Measurements from ENCODE around the gene SS18L1. TPM values are rescaled to one million over a fixed set of nuclear protein-coding genes. Genes with fewer than 3 reads are reported as not detected.

Gene SS18L1
- total RNA-seq, 1 experiment from 2014 or later = 5.8 TPM

DNA sequence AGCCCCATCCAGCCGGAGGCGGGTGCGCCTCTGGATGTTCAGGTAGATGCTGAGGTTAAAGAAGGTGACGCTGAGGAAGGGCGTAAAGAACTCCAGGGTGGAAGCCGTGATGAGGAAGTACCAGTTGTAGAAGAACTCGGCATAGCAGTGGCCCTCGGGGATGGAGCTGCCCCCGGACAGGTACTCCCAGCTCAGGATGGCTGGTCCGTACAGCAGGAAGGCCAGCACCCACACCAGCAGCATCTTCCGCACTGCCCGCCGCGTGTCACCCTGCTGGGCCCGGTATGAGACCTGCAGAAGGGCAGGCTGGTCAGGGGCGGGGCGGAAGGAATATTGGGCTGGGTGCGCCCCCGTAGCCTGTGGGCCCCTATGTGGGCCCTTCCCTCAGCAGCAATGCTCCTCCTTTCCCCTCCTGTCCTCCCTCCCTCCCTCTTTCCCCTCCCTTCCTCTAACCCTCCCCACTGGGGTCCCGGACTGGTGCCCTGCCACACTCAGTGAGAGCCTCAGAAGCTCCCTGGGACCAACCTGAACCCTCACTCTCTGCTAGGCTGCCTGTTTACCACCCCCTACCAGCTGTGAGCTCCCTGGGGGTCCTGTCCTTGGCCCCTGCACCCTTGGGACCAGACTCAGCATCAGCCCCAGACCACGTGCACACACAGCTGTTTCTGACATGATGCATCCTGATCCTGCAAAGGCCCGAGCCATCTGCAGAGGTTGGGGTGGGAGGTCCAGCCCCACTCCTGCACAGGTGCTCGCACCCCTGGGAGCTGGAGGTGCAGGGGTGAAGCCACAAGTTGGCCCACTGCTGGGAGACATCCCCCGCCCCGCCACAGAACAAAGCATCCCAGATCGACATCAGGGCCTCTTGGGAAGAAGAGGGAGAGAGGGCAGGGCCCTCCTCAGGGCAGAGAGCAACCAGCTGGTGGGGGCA, 73.3 kb downstream of the SS18L1 start:
- no peak overlapping the region for H3K4me3 ChIP-seq
- DNase-seq = no peak
- H3K9me3 ChIP-seq = no peaks in the 10 kb centered on the region
- H3K27me3 ChIP-seq = peaks cover 74% of the 10 kb centered on the region
- H3K36me3 ChIP-seq = no peaks in the 10 kb centered on the region

DNA sequence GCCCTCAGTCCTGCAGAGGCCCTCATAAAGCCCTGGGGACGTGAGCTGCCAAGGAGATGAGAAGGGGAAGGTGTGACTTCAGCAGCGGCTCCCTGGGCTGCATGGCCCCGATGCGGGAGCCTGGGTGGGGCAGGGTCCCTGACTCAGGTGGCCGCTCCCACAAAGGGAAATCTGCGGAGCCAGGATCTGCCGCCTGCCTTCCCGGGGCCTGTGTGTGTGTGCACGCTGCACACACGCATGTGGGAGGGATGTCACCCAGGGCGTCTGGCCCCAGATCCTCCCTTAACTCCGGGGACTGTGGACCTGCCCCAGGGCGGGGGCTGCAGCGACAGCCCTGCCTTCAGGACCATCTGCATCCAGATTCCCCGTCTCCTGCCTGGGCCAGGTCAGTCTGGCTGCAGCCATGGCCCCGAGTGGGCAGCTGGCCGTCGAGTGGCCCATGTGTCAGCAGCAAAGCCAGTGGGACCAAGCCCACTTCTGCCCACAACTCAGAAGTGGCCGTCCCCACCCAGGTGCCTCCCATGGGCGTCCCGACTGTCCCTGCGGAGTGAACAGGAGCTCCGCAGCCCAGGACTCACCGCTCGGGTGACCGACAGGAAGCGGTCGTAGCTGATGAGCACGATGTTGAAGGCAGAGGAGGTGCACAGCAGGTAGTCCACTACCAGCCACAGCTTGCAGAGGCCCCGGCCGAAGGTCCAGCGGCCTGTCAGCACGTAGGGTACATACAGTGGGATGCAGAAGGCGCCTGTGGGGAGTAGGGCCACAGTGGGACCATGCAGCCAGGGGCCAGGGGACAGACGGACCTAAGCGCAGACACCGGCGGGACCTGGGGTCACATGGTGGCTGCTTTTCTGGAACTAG, 74.6 kb downstream of the SS18L1 start:
- no peaks in the 10 kb centered on the region for H3K36me3 ChIP-seq
- H3K9me3 ChIP-seq = no peaks in the 10 kb centered on the region
- no peak for DNase-seq
- peaks cover 87% of the 10 kb centered on the region for H3K27me3 ChIP-seq
- H3K4me3 ChIP-seq = no peak overlapping the region

DNA sequence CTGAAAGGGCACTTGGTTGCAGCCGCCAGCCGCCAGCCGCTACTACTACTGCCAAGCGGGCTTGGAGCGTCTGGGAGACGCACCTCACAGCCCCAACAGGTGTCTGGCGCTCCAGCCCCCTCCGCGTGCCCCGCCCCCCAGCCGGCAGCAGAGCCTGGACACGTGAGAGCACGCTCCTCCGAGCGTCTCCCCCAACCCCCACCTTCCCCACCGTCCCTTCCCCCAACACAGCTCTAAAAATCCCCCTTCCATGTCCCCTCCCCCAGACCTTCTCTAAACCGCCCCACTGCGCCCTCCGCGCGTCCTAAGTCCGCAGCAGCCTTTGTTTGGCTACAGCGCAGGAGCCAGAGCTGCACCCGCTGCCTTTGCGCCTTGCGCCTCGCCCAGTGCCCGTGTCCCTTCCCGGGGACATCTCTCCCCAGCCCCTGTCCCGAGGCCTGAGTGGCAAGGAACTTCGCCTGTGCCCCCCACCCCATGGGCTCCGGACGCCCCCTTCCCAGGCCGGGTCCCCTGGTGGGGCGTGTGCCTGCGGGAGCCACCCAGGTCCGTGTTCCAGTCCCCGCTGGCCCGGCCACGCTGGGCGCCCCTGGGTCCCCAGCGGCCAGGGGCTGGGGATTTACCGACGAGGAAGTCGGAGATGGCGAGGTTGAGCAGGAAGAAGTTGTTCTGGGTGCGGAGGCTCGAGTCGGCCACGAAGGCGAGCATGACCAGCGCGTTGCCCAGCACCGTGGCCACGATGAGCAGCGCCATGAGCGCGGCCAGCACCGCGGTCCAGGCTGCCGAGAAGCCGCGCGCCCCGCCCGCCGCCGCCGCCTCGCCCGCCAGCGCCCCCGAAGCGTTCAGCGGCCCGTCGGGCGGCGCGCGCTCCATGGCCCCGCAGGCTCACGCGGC, 75.8 kb downstream of the SS18L1 start:
- peaks cover 90% of the 10 kb centered on the region for H3K27me3 ChIP-seq
- no peaks in the 10 kb centered on the region for H3K36me3 ChIP-seq
- H3K4me3 ChIP-seq = no peak overlapping the region
- no peak for DNase-seq
- H3K9me3 ChIP-seq = no peaks in the 10 kb centered on the region

DNA sequence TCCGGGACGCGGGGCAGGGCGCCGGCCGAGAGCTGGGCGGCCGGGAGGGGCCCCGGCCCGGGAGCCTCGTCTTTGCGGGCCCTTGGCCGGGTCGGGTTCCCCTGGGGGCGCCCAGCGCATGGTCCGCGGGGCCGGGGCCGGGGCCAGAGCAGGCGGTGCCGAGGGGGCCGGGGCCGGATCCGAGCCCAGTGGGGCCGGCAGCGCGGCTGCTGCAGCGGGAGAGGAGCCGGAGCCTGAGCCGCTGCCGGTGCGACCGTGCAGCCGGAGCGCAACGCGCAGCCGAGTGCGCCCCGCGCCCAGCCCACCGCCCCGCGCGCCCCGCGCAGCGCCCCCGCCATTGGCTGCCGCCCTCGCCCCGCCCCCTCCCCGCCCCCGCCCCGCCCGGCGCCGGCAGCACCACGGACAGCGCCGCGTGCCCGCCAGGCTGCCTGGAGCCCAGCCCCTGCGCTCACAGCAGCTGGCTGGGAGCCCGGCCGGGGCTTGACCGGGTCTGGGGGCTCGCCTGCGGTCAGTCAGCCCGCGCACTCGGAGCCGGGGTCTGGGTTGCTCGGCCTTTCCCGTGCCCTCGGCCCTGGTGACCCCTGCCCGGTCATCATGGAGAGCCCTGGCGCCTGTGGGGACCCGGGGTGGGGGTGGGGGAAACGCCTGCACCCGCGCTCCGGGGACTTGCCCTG, 76.6 kb downstream of the SS18L1 start, which contains the start of gene HRH3:
Gene HRH3 (minus strand): TSS at position 287 of the 674 bp plus-strand sequence. CDS start 308 bp downstream, outside the sequence.
- H3K27me3 ChIP-seq = peaks cover 90% of the 10 kb centered on the region
- no peaks in the 10 kb centered on the region for H3K36me3 ChIP-seq
- peak; percentile 45 for DNase-seq
- H3K4me3 ChIP-seq = no peak within 1 kb of the TSS
- H3K9me3 ChIP-seq = no peaks in the 10 kb centered on the region

DNA sequence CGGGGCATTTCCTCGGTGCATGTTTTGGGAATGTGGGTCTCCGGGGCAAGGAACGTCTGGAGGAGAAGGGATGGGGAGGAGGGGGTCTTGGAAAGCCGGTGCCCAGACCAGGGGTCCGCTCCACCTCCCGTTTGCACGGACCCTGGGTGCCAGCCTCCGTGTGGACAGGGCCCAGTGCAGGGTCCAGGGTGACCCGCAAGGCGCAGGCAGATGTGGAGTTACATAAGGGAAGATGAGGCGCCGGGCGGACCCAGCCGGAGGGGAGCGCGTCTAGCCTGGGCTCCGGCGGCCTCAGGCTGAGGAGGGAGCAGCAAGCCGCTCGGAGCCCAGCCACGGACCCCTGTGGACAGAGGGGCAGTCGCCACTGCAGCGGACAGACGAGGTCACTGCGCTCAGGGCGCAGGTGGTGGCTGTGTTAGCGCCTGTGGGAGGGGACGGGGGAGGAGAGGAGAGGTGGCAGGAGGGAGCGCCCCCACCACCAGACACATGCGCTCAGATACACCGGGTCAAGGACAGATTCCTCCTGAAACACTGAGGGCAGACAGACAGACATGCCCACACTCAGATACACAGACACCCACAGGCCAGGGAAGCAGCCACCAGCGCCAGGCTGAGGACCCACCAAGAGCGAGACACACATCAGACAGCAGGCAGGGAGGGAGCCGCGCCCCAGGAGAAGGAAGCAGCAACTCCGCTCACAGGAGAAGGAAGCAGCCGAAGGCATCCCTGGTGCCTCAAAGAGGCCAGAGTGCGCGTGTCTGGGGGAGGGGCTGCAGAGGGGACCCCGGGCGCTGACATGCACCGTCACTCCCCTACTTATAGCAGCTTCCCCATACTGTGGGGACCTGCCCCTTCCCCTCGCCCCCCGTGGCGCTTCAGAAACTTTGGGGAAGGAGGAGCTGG, 77.3 kb downstream of the SS18L1 start:
- DNase-seq = no peak
- H3K36me3 ChIP-seq = no peaks in the 10 kb centered on the region
- H3K9me3 ChIP-seq = no peaks in the 10 kb centered on the region
- H3K4me3 ChIP-seq = no peak overlapping the region
- H3K27me3 ChIP-seq = peaks cover 88% of the 10 kb centered on the region

DNA sequence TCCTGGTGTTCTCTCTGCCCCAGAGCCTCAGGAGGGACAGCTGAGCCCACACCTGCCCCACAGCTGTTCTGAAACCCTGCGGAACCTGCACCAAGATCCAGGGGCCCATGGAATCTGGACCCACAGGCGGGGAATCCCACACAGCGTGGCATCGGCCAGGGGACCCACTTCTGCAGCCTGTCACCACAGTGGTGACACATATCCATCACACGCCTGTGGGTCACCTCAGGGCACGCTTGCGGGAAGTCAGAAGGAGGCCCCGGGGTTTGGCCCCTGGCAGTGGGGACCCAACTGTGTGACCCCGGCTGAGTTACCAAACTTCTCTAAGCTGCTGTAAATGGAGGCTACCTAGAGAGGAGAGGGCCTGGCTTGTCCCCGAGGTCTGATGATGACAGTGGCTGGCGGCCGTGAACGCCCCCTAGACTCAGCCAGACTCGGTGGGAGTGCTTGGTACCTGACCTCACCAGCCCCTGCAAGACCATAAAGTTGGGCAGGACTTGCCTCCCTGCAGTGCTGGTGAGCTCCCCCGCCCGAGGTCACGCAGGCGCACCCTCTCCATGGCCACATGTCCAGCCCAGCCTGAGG, 78.8 kb downstream of the SS18L1 start:
- DNase-seq = no peak
- H3K4me3 ChIP-seq = no peak overlapping the region
- peaks cover 83% of the 10 kb centered on the region for H3K27me3 ChIP-seq
- no peaks in the 10 kb centered on the region for H3K9me3 ChIP-seq
- no peaks in the 10 kb centered on the region for H3K36me3 ChIP-seq

- Histone ChIP-seq H3K27me3 (peaks cover 77% of the 10 kb centered on the region), H3K9me3 (no peaks in the 10 kb centered on the region), H3K4me3 (no peak overlapping the region), H3K36me3 (no peaks in the 10 kb centered on the region)
- DNase-seq = no peak
Measured at GRCh38 chr20:62222972-62223371, 79.4 kb downstream of the SS18L1 start.

- Histone ChIP-seq H3K9me3 (no peaks in the 10 kb centered on the region), H3K27me3 (peaks cover 71% of the 10 kb centered on the region), H3K4me3 (no peak overlapping the region), H3K36me3 (no peaks in the 10 kb centered on the region)
- no peak for DNase-seq
Measured at GRCh38 chr20:62223571-62223970, 80.0 kb downstream of the SS18L1 start.

DNA sequence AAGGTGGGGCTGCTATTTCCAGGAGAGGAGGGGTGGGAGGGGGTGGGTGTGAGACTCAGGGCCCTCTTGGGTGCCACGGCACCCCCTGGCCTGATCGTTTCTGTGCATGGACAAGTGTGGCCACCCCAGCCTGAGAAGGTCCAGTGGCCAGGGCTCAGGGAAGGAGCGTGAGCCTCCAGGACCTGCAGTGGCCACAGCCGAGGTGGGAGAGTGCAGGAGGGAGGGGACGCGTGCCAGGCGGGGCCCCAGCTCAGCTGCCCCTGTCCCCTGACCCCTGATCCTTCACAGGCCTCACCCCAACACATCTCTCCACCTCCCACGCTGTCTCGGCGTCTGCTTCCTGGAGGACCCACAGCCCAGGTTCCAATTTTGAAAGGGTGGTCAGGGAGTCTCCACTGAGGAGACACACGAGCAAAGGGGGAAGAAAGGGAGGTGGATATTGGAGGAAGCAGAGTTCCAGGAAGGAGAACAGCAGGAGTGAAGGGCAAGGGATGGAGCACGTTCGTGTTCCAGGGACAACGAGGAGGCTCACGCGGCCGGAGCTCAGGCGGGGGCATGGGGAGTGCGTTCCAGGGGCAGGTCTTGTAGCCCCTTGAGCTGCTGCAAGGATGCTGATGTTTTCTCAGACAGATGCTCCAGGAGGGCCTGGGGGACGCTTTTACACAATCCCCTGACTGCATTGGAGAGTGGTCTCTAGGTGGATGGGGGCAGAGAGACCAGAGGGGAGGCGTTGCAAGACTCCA, 80.7 kb downstream of the SS18L1 start:
- Histone ChIP-seq H3K27me3 (peaks cover 65% of the 10 kb centered on the region), H3K36me3 (no peaks in the 10 kb centered on the region), H3K4me3 (no peak overlapping the region), H3K9me3 (0 out of 2 replicates have a peak, but pooled peaks cover 3% of the 10 kb centered on the region)
- DNase-seq = no peak

- no peak overlapping the region for H3K4me3 ChIP-seq
Measured at GRCh38 chr20:62225026-62225425, 81.5 kb downstream of the SS18L1 start.

GRCh38 chr20:62225820-62226635, 82.5 kb downstream of the SS18L1 start:
- Histone ChIP-seq H3K36me3 (no peaks in the 10 kb centered on the region), H3K4me3 (no peak overlapping the region), H3K27me3 (peaks cover 55% of the 10 kb centered on the region), H3K9me3 (0 out of 2 replicates have a peak, but pooled peaks cover 3% of the 10 kb centered on the region)
- DNase-seq = no peak

More at GRCh38 chr20:62225026-62225425, 81.5 kb downstream of the SS18L1 start:
- H3K27me3 ChIP-seq = peaks cover 62% of the 10 kb centered on the region
- no peaks in the 10 kb centered on the region for H3K36me3 ChIP-seq
- no peak for DNase-seq
- 0 out of 2 replicates have a peak, but pooled peaks cover 3% of the 10 kb centered on the region for H3K9me3 ChIP-seq

DNA sequence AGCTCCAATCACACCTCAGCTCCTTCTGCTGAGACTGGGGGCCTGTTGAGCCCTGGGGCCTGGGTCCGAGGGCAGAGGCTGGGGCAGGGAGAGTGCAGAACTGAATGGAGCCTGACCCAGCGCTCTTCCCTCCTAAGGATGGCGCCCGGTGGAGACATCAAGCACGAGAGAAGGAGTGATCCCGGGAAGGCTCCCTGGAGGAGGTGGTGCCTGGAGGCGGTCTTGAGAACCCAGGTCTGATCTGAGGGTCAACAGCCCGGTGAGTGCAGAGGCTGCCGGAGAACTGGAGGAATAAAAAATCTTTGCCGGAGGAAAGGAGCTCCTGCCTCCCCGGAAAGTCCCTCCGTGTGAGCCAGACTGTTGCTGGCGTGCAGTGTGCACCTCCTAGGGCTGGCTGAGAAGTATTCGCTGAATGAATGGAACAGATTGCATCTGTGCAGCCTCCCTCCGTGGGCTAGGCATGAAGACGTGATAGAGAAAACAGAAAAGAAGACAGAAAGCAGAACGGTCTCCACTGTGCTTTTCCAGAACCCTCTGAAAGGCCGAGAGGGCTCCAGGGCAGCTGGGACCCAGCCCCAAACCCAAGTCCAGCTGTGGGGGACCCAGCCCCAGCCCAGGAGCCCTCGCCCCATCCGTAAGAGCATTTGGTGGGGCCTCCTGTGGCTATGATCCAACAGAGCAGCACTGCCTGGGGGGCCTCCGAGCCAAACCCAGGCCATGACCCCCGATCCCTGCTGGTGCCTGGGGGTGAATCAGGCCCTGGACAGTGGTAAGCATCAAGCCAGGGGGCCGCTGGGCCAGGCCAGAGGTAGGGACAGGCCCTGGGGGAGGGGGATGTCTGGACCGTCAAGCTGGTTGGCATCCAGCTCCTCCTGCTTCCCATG, 83.4 kb downstream of the SS18L1 start:
- DNase-seq = no peak
- H3K4me3 ChIP-seq = no peak overlapping the region
- no peaks in the 10 kb centered on the region for H3K36me3 ChIP-seq
- H3K9me3 ChIP-seq = 0 out of 2 replicates have a peak, but pooled peaks cover 3% of the 10 kb centered on the region
- peaks cover 45% of the 10 kb centered on the region for H3K27me3 ChIP-seq

Measured in MG63 (cell line).